GM18517 (cell line): ENCODE results near the gene PUSL1.

Experiments used
- ATAC-seq: cut with Tn5 transposase; IDR thresholded peaks from one replicate; pipeline ENCODE4 v1.9.1; 2021; ENCODE audit warnings: mild to moderate bottlenecking, moderate library complexity; ENCODE audit not compliant: unreplicated experiment

Gene PUSL1

GRCh38 chr1:1307923-1308755 is at the start of gene PUSL1, which contains the start of gene ACAP3:
TSS of gene PUSL1 (plus strand) at chr1:1308597. CDS start at chr1:1308644, 47 bp downstream.
TSS of gene ACAP3 (minus strand) at chr1:1307930. CDS start at chr1:1307815, 115 bp downstream.
- ATAC-seq, result peak; percentile 54

GRCh38 chr1:1259119-1259488 is 49.3 kb upstream of the PUSL1 start:
- ATAC-seq, result no peak

- ATAC-seq, result no peak
Observed at GRCh38 chr1:1259540-1259939, 48.9 kb upstream of the PUSL1 start.

GRCh38 chr1:1259951-1260600 is 48.3 kb upstream of the PUSL1 start:
- no peak for ATAC-seq

- ATAC-seq, result no peak
Observed at GRCh38 chr1:1260843-1261560, 47.4 kb upstream of the PUSL1 start.

GRCh38 chr1:1262071-1262470 is 46.3 kb upstream of the PUSL1 start:
- ATAC-seq, result no peak

GRCh38 chr1:1262758-1263157 is 45.6 kb upstream of the PUSL1 start:
- no peak for ATAC-seq

GRCh38 chr1:1264026-1264425 is 44.4 kb upstream of the PUSL1 start:
- ATAC-seq, result no peak

- no peak for ATAC-seq
Observed at GRCh38 chr1:1264868-1265272, 43.5 kb upstream of the PUSL1 start.

- no peak for ATAC-seq
Observed at GRCh38 chr1:1267488-1268283, 40.7 kb upstream of the PUSL1 start.

GRCh38 chr1:1268284-1268682 is 40.1 kb upstream of the PUSL1 start:
- no peak for ATAC-seq

GRCh38 chr1:1270813-1271212 is 37.6 kb upstream of the PUSL1 start:
- no peak for ATAC-seq

GRCh38 chr1:1272341-1273208 is 35.8 kb upstream of the PUSL1 start:
- ATAC-seq, result no peak

- peak; percentile 4 for ATAC-seq
Observed at GRCh38 chr1:1273209-1273511, 35.2 kb upstream of the PUSL1 start.

- ATAC-seq, result peak; percentile 50
Observed at GRCh38 chr1:1273512-1274298, 34.7 kb upstream of the PUSL1 start, which contains the start of gene UBE2J2. TSS of gene UBE2J2 (minus strand) at chr1:1273854. CDS start at chr1:1267992, 5,862 bp downstream.

GRCh38 chr1:1274299-1274930 is 34.0 kb upstream of the PUSL1 start:
- ATAC-seq, result no peak

- no peak for ATAC-seq
Observed at GRCh38 chr1:1274931-1275431, 33.4 kb upstream of the PUSL1 start.

GRCh38 chr1:1275836-1276235 is 32.6 kb upstream of the PUSL1 start:
- ATAC-seq, result no peak
